NCI-H187 (cell line): ENCODE data around the gene RAPGEF2.
"Not testable (repeated sequence)": the region's sequence is repeated elsewhere in the genome, so short reads cannot be mapped to it uniquely, and the experiment has no call there.

Source experiments
- DNase-seq, 2 experiments: peaks; one replicate each; lab custom pipeline; 2025; lab: John Stamatoyannopoulos, UW

RAPGEF2 gene

DNA sequence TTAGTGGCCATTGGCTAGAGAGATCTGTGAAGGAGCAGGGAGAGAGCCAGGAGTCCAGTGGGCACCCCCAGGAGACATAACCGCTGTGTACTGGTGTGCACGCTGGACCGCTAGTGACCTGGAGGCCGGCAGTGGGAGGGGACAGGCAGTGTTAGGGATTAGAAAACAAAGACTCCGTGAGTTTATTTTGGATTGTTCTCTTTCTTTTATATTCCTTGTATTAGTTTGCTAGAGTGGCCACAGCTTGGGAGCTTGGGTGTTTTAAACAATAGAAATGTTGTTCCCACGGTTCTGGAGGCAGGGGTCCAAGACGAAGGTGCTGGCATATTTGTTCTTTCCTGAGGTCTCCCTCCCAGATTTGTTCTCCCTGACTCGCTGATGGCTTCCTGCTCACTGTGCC is 266.4 kb downstream of the RAPGEF2 start:
- DNase-seq: no peak

DNA sequence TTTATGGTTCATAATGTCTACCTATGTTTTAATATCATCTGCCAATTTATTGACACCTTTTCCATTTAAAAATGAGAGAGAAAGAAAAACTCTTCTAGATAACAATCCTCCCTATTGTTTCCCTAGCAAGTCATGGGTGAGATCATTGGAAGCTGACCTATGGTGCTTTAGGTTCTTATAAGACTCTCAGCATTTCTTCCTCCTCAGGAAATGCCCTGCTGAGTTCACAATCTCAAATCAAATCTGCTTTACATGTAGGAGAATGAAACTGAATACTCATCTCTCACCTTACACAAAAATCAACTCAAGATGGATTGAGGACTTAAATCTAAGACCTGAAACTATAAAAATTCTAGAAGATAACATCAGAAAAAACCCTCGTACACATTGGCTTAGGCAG is 267.4 kb downstream of the RAPGEF2 start:
- no peak for DNase-seq

DNA sequence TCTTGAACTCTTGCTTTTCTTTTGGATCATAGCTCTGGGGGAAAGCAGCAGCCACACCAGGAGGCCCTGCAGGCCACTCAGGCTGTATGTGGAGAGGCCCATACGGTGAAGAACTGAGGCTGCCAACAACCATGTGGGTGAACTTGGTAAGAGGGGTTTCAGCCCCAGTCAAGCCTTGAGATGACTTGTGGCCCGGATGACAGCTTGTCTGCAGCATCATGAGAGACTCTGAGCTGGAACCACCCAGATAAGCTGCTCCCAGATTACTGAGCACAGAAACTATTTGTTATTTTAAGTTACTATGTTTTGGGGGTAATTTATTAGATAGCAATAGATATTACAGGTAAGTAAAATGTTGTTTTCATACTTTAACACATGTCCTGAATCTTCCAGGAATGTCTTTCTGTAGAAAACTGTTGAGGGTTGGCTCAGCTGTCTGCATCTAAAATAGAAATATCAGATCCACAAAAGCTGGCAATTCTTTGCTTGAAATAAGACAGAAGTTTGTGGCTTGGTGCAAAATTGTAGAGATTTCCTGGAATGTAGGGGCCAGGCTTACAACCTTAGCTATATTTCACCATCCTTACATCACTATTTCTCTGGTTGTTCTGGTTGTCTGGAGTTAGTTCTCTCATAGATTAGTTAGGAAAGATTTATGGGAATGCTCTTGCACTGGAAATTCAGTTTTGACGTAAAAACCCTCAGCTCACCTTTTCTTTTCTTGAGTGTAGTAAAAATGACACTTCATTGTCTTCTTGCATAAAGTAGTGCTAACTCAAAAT is 272.1 kb downstream of the RAPGEF2 start:
- no peak for DNase-seq

DNA sequence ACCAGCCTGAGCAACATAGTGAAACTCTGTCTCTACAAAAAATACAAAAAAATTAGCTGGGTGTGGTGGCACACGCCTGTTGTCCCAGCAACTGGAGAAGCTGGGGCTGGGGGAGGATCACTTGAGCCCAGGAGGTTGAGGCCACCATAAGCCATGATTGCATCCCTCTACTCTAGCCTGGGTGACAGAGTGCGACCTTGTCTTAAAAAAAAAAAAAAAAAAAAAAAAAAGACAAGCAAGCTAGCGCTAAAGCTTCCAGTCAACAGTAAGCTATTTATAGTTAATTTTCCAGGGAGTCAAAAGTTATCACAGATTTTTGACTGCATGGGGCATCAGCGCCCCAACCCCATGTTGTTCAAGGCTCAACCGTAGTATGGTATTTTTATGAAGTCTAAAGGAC is 273.4 kb downstream of the RAPGEF2 start:
- DNase-seq: no peak

DNA sequence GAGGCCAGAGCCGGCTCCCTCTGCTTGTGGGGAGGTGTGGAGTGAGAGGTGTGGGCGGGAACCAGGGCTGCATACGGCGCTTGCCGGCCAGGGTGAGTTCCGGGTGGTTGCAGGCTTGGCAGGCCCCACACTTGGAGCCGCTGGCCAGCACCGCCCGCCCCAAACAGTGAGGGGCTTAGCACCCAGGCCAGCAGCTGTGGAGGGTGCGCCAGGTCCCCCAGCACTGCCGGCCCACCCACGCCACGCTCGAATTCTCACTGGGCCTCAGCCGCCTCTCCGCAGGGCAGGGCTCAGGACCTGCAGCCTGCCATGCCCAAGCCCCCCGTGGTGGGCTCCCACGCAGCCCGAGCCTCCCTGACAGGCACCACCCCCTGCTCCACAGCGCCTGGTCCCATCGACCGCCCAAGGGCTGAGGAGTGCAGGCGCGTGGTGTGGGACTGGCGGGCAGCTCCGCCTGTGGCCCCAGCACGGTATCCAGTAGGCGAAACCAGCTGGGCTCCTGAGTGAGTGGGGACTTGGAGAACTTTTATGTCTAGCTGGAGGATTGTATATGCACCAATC is 275.3 kb downstream of the RAPGEF2 start:
- DNase-seq: no peak

DNA sequence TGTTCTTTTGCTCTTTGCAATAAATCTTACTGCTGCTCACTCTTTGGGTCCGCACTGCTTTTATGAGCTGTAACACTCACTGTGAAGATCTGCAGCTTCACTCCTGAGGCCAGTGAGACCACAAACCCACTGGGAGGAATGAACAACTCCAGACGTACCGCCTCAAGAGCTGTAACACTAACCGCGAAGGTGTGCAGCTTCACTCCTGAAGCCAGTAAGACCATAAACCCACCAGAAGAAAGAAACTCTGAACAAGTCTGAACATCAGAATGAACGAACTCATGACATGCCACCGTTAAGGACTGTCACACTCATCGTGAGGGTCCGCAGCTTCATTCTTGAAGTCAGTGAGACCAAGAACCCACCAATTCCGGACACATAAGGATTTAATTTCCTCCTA is 276.2 kb downstream of the RAPGEF2 start:
- DNase-seq: not testable (repeated sequence)

DNA sequence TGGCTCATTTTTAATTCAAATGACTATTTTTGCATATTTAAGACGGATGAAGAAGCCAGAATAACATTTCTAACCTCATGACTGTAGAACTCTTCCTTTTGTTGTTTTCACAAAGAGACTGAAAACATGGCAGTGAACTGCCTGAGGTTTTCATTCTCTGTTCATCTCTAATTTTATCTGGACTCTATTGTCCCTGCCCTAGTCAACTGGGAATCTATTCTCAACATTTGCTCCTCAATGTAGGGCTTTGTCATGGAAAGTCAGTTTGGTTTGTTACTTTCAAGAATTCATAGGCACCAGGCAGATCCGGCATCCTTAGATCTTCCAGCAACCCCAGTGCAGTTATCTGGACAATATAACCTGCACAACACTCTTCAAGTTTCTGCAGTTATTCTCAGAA is 277.0 kb downstream of the RAPGEF2 start:
- no peak for DNase-seq

DNA sequence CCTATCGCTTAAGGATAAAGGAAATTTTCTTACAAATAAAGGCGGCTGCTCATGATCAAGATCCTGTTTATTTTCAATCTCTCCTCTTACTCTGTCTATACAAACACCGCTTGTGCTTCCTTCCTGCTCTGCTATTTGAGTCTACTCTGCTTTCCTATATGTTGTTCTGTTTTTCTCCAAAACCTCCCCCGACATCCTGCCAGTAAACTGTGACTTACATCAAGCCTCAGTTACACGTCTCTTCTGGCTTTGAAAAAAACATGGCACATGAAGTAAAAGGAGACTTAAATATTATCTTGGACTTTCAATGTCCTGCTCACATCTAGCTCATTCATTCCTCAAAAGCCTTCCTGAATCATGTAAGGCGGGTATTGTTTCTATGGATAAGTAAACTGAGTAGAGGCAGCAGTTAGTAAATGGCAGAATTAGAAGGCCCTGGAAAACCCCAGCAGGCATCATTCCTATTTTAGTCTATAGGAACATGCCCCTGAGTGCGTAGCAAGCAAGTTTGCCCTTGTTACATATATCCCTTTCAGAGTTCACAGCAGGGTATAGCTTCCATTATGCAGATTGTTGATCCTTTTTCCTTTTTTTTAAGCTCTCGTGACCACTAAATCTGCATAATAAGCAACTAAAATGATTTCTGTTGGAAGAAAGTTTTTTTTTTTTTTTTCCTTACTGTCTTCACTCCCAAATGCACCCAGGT is 280.1 kb downstream of the RAPGEF2 start:
- no peak for DNase-seq

DNA sequence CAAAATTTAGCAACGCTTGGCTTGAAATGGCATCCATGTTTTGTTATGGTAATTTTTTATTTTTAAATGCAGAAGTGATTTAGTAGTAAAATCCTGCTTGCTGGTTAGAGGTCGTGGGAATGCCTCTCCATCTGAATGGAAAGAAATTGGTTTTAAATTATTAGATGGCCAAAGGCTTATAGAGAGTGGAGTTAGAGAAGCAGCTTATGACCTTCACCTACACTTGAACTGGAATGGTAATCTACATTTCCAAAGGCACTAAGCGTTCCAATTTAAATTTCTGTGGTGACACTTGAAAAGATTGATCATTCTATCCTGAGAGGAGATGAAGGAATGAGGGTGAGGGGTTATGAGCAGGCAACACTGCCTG is 280.7 kb downstream of the RAPGEF2 start:
- no peak for DNase-seq

DNA sequence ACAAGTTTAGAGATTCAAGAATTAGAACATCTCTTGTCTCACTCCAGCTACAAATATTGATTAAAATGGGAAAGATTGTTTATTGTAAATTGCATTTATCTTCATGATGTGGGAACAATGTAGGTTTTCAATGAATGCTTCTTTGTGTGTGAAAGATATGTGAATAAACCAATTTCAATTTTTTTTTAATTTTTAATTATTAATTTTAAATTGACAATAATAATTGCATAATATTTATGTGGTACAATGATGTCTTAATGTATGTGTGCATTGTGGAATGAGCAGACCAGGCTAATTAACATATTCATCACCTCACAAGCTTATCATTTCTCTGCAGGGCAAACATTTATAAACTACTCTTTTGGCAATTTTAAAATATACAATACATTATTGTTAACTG is 281.1 kb downstream of the RAPGEF2 start:
- no peak for DNase-seq

DNA sequence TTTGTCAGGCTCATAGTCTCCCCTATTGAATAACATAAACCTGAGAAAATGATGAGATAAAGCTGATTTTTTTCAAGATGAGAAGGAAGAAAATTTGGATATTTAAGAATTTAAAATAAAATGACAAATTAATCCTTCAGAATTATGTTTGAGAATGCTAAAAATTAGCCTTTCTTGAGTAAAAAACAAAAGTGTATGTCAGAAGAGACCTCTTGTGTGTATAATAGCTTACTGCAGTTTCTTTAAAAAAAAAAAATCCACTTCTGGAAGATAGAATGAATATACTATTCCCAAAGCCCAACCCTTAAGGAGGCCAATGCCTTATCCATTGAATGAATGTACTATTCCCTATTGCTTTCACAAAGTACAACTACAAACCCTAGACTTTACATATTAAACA is 281.8 kb downstream of the RAPGEF2 start:
- no peak for DNase-seq

DNA sequence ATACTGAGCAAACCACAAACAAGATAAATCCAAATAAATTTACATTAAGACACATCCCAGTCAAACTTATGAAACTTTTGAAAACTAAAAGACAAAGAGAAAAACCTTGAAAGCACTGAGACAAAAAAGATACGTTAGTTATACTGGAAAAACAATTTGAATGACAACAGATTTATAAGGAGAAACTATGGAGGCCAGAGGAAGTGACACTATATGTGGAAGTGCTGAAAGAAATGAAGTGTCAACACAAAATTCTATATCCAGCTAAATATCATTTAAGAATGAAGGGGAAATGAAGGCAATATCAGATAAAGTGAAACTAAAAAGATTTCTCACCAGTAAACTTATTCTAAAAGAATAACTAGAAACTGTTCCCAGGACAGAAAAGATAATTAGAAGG is 283.7 kb downstream of the RAPGEF2 start:
- no peak for DNase-seq

DNA sequence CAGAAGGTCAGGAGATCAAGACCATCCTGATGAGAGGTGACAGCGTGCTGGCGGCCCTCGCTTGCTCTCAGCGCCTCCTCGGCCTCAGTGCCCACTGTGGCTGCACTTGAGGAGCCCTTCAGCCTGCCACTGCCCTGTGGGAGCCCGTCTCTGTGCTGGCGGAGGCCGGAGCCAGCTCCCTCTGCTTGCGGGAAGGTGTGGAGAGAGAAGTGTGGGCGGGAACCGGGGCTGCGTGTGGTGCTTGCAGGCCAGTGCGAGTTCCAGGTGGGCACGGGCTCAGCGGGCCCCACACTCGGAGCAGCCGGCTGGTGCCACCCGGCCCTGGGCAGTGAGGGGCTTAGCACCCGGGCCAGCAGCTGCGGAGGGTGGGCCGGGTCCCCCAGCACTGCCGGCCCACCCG is 286.9 kb downstream of the RAPGEF2 start:
- DNase-seq: no peak

DNA sequence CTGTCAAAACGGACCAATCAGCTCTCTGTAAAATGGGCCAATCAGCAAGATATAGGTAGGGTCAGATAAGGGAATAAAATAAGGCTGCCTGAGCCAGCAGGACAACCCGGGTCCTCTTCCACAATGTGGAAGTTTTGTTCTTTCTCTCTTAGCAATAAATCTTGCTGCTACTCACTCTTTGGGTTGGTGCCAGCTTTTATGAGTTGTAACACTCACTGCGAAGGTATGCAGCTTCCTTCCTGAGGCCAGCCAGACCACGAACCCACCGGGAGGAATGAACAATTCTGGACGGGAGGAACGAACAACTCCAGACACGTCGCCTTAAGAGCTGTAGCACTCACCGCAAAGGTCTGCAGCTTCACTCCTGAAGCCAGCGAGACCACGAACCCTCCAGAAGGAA is 287.8 kb downstream of the RAPGEF2 start:
- DNase-seq: no peak

DNA sequence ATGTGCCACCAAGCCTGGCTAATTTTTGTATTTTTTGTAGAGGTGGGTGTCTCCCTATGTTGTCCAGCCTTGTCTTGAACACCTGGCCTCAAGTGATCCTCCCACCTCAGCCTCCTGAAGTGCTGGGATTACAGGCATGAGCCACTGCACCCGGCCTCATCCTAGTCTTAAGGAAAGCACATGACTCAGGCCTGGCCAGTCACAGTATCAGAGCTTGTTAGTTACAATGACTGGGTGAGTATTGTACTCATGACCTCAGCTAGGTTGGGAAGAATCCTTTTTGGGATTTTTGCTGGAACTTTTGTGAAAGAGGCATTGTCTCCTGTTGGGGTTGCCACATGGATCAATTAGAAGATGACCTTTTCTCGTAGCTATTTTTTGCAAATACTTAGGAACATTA is 292.8 kb downstream of the RAPGEF2 start:
- DNase-seq: no peak

DNA sequence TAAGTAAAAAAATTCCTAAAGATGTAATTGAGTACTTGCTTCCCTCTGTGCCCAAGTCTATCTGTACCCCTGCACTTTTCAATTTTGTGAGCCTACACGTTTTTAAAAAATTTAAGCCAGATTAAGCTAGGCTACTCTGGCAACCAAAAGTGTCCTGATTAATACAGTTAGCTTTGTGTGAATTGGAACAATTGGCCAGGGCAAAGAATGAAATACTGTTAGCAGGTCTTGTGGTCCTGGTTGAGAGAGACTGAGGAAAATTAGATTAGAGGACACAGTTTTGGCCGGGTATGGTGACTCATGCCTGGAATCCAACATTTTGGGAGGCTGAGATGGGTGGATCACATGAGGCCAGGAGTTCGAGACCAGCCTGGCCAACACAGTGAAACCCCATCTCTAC is 293.3 kb downstream of the RAPGEF2 start:
- no peak for DNase-seq

DNA sequence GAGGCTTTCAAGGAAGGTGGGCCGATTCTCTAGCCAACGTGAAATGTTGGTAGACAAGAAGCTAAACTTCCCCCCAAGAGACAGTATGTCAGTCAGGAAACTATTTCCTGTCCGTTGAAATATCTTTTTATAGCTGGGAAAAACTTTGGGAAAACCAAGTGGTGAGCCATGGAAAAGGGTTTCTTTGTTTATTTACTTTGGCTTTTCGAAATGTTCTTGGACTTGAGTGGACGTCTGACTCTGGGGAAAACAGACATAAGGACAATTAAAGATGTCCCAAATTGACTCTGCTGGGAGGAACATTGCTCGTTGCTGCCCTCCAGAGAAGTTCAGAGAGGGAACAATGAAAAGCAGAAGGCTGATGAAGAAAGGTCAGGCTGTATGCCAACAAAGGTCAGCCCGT is 295.4 kb downstream of the RAPGEF2 start:
- DNase-seq: no peak

DNA sequence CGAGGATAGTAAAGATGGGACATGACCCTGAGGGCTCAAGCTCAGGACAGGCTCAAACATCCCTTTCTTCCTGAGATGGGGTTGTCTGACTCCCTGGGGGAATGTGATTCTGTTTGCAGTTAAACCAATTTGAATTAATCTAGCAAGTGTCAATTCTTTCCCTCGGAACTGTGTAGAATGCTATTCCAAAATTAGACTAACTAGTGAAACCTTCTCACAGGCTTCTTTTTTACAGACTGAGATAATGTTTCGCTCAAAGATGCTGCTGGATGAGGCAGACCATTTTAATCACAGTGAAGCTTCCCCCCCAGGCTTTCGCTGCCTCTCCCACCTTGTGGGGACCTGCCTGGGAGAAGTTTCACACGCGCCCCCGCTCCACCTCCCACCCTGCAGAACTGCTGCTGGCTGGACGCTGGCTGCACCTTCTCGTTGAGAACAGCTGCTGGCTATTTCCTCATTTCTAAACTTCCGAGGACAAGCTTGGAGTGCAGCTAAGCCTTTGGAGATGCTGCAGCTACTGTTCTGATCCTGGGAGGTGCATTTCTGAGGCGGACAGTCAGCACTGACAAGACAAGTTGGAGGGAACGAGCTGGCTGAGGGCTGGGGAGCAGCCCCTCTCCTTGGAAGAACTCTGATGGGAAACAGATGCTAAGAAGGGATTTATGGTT is 297.8 kb downstream of the RAPGEF2 start:
- DNase-seq: no peak

DNA sequence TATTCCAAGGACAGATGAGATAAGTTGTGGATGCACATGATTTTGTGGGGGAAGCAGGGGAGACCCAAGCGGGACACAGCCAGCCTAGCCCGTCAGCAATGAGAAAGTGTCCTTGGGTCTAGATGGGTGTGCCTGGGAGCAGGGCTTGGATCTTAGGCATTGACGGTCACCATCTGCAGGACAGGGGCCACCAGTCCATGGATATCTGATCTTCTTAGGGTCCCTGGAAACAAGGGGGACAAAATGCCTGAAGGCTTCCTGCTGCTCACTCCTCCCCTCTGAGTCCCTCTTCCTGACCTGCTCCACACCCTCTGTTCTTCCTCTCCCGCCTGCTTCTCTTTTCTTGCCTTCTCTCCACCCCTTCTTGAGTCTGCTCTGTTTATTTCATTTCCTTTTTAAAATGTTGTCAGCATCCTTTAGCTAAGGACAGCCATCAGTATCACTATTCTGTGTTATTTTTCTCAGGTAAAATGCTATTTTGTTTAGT is 298.4 kb downstream of the RAPGEF2 start:
- DNase-seq: no peak

DNA sequence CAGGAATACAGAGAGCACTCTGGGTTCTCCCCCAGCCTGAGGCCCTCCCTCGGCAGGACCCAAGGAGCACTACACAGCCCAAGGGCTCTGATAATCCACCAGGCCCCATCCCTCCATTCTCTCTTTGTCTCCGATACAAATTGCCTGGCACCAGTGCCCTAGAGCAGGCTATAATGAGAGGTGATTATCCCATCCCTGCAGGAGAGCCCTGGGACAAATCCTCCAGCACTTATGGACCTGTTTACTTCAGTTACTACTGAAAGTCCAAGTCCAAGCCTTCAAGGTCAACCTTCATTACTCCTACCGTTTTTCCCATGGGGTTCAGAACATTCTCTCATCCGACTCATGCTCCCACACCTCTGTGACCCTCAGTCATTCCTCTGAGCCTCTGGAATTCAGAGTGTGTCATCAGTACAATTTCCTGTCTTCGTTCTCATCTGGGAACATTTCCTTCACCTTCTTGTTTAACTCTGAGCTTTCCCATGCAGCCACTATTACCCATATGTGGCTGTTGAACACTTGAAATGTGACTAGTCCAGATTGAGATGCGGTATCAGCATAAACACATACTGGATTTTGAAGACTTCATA is 299.0 kb downstream of the RAPGEF2 start:
- DNase-seq: no peak
